Limb (tissue), 2 donors: ENCODE results near the gene SFXN5.
"Not testable (repeated sequence)": the region's sequence is repeated elsewhere in the genome, so short reads cannot be mapped to it uniquely, and the experiment has no call there.

Experiments
- DNase-seq, 2 donors: peaks; one replicate each; pipeline ENCODE4 v3.0.0-alpha.2; 2016; ENCODE audit errors: extremely low spot score in 2 of 2

SFXN5 gene, protein sequence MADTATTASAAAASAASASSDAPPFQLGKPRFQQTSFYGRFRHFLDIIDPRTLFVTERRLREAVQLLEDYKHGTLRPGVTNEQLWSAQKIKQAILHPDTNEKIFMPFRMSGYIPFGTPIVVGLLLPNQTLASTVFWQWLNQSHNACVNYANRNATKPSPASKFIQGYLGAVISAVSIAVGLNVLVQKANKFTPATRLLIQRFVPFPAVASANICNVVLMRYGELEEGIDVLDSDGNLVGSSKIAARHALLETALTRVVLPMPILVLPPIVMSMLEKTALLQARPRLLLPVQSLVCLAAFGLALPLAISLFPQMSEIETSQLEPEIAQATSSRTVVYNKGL

DNA sequence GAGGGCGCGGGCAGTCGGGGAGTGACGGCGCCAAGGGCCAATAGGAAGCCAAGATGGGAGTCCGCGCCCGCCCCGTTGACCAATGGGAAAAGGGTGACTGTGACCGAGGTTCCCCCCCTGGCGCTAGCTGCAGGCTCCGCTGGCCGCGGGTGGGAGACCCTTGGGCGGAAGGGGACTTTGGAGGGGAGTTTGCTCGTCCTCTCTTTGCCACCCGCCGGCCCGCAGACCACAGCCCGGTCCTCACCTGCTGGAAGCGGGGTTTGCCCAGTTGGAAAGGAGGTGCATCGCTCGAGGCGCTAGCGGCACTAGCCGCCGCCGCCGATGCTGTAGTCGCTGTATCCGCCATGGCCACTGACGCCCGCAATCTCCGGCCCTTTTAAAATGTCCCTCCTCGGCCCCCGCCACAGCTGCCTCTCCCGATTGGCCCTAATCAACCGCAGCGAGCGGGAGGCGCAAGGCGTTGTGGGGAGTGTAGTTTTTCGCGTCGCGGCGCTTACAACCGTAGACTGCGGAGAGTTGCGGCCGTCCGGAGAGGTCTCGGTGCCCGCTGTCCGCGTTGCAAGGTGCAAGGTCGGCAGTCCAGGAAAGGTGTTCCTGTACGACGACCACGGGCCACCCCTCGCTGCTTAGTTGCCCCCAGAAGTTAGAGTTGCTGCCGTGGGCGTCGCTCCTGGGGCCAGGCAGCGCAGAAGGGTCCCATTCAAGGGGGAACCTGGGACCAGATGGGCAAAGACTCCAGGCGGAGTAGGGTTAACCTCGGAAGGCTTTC is at the start of gene SFXN5:
Gene SFXN5, minus strand, starts transcription at position 353 of the 769 bp plus-strand sequence. Its CDS starts 7 bp downstream, at position 346.
- peak; percentile 98 to 99 for DNase-seq

DNA sequence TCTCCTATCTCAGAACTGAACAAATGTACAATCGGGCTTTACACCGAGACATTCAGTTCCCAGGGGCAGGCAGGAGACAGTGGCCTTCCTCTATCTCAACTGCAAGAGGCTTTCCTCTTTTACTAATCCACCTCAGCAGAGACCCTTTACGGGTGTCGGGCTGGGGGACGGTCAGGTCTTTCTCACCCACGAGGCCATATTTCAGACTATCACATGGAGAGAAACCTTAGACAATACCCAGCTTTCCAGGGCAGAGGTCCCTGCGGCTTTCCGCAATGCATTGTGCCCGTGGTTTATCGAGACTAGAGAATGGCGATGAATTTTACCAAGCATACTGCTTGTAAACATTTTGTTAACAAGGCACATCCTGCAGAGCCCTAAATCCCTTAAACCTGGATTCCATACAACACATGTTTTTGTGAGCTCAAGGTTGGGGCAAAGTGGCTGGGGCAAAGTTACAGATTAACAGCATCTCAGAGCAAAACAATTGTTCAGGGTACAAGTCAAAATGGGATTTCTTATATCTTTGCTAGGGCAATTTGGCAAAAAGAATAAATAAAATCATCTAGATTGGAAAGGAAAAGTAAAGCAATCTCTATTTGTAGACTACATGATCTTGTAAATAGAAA is 48.2 kb upstream of the SFXN5 start:
- not testable (repeated sequence) for DNase-seq

DNA sequence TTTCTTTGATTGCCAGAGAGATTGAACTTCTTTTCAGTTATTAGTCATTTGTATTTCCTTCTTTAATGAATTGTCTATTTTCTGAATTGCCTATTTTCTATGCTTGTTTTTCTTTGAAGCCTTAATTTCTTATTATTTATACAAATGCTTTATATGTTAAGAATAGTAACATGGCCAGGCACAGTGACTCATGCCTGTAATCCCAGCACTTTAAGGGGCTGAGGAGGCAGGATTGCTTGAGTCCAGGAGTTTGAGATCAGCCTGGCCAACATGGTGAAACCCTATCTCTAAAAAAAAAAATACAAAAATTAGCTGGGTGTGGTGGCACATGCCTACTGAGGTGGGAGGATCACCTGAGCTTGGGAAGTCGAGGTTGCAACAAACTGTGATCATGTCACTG is 45.9 kb upstream of the SFXN5 start:
- no peak for DNase-seq

- DNase-seq: no peak
Observed at GRCh38 chr2:73116182-73116960, 44.9 kb upstream of the SFXN5 start.

GRCh38 chr2:73114273-73114867 is 42.9 kb upstream of the SFXN5 start:
- DNase-seq: no peak

GRCh38 chr2:73112913-73113854 is 41.7 kb upstream of the SFXN5 start, which contains the start of gene RAB11FIP5:
Gene RAB11FIP5 (minus strand): TSS chr2:73112948. CDS start chr2:73112777, 171 bp downstream.
- peak; percentile 61 to 88 for DNase-seq

DNA sequence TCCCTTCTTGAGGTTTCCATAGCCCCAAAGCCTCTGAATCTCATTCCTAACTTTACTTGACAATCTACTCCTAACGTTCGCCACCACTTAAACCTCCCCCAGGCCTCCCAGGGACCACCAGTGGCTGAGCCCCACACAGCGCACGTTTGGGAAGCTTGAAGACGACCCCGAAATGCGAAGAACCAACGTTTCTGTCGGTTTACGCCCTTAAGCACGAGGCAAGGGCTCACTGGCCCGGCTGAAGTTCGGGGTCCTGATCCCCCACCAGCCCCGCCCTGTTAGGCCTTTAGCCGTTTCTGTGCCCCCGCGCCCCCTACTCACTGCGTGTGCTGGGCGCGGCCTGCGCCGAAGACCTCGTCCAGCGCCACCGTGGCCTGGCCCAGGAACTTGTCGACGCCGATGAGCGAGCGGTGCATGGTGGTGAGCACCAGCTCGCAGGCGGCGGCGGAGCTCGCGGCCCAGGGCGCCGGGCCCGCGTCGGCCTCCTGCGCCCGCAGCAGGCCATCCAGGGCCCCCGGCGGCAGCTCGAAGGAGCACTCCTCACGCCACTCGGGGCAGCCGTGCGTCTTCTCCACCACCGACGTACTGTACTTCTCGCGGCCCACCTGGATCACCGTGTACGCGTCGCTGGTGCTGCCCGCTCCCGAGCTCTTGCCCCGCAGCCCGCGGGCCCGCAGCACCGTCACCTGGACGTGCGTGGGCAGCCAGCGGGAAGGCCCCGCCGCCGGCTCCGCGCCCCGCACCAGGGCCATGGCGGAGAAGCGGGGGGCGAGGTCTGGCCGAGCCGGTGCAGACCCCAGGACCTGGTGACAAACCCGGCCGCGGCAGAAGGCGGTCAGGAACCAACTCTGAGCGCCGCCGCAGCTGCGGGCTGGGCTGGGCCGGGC is 40.8 kb upstream of the SFXN5 start:
- peak in 1 of 2 donors; percentile 62 for DNase-seq

- peak in 1 of 2 donors; percentile 43 for DNase-seq
Observed at GRCh38 chr2:73111073-73112025, 39.8 kb upstream of the SFXN5 start.

DNA sequence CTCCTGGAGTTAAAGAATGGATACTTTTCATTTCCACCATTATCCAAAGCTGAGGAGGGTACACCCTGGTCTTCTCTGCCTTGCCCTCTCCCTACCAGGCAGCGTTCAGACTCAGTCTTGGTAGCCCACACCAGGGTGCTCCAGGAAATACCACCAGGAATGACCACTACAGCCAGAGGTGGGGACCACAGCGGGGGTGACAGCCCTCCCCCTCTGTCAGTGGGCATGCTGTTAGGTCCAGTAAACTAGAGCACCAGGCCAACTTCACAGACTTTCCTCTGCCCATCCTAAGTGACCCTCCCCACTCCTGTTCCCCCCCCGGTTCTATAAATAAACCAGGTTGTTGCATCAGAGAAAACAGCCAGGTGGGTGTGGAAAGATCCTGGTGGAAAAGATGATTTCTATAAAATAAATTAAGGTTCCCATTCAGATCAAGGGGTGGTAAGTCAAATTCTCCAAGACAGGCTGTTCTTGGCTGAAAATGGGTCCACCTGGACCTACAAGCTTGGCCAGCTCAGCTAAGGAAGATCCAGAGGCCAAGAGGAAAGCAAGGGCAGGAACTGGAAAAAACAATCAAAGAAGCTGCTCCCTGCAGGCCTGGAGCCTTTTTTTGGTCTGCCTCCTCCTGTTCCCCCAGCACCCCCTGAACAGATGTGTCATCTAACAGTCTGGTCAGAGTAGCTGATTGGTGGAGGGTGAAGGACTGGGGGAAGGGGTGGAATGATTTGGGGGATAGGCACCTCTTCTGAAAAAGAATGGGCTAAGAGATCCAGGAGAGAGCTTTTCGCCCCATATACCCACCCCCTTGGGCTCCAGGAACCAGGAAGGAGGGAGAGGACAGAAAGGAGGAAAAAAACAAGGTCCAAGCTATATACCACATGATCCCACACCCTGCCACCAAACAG is 38.9 kb upstream of the SFXN5 start:
- no peak for DNase-seq

GRCh38 chr2:73109431-73110167 is 38.1 kb upstream of the SFXN5 start:
- DNase-seq: no peak

- DNase-seq: no peak
Observed at GRCh38 chr2:73107211-73107926, 35.9 kb upstream of the SFXN5 start.

DNA sequence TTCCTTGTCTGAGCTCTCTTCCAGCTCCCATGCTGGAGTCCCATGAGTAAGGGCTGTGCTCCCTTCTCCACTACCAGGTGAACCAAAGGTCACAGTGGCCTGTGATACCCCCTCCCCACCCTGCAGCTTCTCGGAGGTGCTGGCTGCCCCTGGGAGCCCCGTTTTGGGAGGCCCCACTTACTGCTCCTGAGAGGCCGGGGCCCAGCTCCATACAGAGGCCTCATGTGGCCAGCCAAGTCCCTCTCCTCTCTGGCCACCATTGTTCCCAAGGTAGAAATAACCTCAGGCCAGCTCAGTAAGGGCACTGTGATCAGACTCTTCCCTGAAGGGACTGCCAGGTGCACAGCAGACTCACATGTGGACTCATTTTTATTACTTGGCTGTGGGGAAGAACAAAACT is 35.3 kb upstream of the SFXN5 start:
- no peak for DNase-seq

DNA sequence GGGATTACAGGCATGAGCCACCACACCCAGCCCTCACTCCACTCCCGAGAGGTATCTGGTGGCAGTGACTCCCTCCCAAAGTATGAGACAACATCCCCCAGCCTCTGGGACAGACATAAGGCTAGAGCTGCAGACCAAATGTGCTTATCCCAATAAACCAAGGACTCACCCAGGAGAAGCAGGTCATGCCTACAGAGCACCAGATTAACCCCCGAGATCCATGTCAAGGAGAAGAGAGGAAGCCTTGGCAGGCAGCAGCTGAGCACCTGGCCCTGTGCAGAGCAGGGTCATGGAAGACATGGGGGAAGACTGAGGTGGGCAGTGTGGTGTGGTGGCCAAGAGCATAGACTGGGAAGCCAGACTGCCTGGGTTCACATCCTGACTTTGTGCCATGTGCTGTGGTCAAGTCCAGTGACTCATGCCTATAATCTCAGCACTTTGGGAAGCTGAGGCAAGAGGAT is 34.0 kb upstream of the SFXN5 start:
- no peak for DNase-seq

DNA sequence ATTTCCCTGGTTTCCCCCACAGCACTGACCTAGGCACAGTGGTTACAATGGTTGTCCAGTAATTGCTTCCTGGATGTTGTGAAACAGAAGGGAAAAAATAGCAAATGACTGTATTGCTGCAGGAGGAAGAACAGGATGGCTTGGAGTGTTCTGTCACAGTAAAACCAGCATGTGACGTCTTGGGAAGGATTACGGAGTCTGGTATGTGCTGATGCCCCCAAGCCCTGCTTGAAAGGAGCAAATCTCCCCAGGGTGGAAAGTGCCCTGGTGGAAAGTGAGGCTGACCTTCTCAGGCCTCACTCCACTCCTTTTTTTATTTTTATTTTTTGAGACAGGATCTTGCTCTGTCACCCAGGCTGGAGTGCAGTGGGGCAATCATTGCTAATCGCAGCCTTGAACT is 33.4 kb upstream of the SFXN5 start:
- DNase-seq: no peak

DNA sequence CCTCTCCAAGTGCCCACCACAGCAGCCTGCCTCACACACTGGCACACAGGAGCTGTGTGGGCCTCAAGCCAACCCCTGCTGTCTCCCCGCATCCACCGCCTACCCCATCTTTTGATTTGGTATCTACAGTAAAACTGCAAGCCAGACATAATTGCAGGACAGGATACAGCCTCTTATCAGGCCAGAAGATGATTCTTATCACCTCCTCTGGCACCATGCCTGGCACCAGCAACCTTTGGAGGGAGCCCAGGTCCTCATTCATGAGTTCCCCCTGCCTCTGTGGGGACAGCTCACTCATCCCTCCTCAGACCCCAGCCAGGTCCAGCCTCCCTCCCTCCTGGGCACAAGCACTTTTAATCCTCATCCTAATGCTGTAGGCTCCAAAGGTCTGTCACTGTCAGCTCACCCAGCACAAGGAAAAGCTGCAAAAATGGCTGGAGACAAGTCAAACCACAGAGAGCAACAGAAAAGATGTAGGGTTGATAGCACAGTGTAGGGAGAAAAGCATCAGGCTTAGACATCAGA is 31.6 kb upstream of the SFXN5 start:
- DNase-seq: no peak
